Right lobe of liver (tissue), 6 donors: ENCODE results near the gene PEX13. TPM values are rescaled to one million over a fixed set of nuclear protein-coding genes. Genes with fewer than 3 reads are reported as not detected.

Experiments used
- ATAC-seq, 4 donors: fragments of 200-7000 bp; cut with Tn5 transposase; one replicate each; pipeline ENCODE4 v1.9.1; 2020; ENCODE audit warnings: mild to moderate bottlenecking in 4 of 4, moderate library complexity in 4 of 4
- DNase-seq, 3 donors: peaks; one replicate each; pipeline ENCODE4 v3.0.0-alpha.2; 2020
- H3K27ac ChIP-seq, 3 donors: fragments of 200-600 bp; one replicate each; pipeline ENCODE4 v1.8.0; 2022
- H3K27me3 ChIP-seq, 2 donors: fragments of 200-600 bp; one replicate each; pipeline ENCODE4 v1.8.0; 2022
- H3K36me3 ChIP-seq, 4 donors: fragments of 200-600 bp; sonication (generic) in 1 of 4; one replicate each; pipeline versions ENCODE4 v1.5.1 to v1.8.0; 2017 to 2022; ENCODE audit warnings: control low read depth in 1 of 4
- H3K4me1 ChIP-seq, 4 donors: fragments of 200-600 bp; sonication (generic) in 1 of 4; one replicate each; pipeline versions ENCODE4 v1.5.1 to v1.8.0; 2017 to 2022; ENCODE audit warnings: control low read depth in 1 of 4
- H3K4me3 ChIP-seq, 3 donors: fragments of 200-600 bp; one replicate each; pipeline ENCODE4 v1.8.0; 2022
- H3K9me3 ChIP-seq, 4 donors: fragments of 200-600 bp; sonication (generic) in 1 of 4; one replicate each; pipeline versions ENCODE4 v1.5.1 to v1.8.0; 2017 to 2022; ENCODE audit warnings: control low read depth in 1 of 4
- POLR2A ChIP-seq: fragments of 450-650 bp; IDR thresholded peaks from one replicate; pipeline ENCODE4 v1.6.1; 2017; ENCODE audit warnings: antibody characterized with exemption, mild to moderate bottlenecking
- WGBS: methylation state at CpG from one replicate; pipeline ENCODE4 v1.1.6; 2018; ENCODE audit warnings: low coverage, low lambda C conversion rate; ENCODE audit not compliant: insufficient coverage; ENCODE audit errors: missing lambda C conversion rate; 5-methylcytosine and 5-hydroxymethylcytosine counted together
- intact Hi-C, 2 donors: fragments of 100-400 bp; cut with DNase I; formaldehyde crosslinking; loops; one replicate each; pipeline versions ENCODE4 v1.11.2 to v1.14.1; 2022
- total RNA-seq, 6 experiments: library from RNA; depleted of rRNA in 2 of 6; stranded (reverse); fragments of >200 nt in 2 of 6; fragmentation: NEBNext Ultra II Directional in 3 of 6; extraction: Animal tissue kit (Norgen Biotek cat#: 25700) in 3 of 6; gene quantifications; one replicate each; pipeline versions ENCODE4 v1.1.0 to v1.2.4, GENCODE V29; 2016 to 2023
- TF ChIP-seq, protein P1 (sequence below), 4 donors: fragments of 200-600 bp in 3 of 4; fragments of 450-650 bp in 1 of 4; IDR thresholded peaks; one replicate each; pipeline versions ENCODE4 v1.5.1 to v1.8.0; 2016 to 2022; ENCODE audit warnings: antibody characterized with exemption in 4 of 4, mild to moderate bottlenecking in 2 of 4
- donor health status: DM: no; HTN: yes; CAD: no.
- donor health status: DM: no; HTN: no; CAD: no.
- donor health status: DM: no; HTN: no; CAD: no.
- donor health status: DM: no; HTN: yes; CAD: no.
- donor health status: DM: no; HTN: yes; CAD: no.

PEX13 gene
- total RNA-seq, 6 experiments from 2014 or later, result 23.0 to 34.3 (median 26.3) TPM

- DNase-seq (no peak), ATAC-seq (no peak)
- Histone ChIP-seq H3K27ac (no peak overlapping the region), H3K36me3 (peaks cover 0 to 22% (median 3%) of the 10 kb centered on the region in 4 donors), H3K9me3 (no peaks in the 10 kb centered on the region), H3K27me3 (no peaks in the 10 kb centered on the region), H3K4me3 (no peak overlapping the region), H3K4me1 (no peaks in the 10 kb centered on the region)
- no peak for TF ChIP-seq POLR2A
- TF ChIP-seq, protein P1, sequence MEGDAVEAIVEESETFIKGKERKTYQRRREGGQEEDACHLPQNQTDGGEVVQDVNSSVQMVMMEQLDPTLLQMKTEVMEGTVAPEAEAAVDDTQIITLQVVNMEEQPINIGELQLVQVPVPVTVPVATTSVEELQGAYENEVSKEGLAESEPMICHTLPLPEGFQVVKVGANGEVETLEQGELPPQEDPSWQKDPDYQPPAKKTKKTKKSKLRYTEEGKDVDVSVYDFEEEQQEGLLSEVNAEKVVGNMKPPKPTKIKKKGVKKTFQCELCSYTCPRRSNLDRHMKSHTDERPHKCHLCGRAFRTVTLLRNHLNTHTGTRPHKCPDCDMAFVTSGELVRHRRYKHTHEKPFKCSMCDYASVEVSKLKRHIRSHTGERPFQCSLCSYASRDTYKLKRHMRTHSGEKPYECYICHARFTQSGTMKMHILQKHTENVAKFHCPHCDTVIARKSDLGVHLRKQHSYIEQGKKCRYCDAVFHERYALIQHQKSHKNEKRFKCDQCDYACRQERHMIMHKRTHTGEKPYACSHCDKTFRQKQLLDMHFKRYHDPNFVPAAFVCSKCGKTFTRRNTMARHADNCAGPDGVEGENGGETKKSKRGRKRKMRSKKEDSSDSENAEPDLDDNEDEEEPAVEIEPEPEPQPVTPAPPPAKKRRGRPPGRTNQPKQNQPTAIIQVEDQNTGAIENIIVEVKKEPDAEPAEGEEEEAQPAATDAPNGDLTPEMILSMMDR (IDR thresholded peaks at IDR 0.05), result no peak
- intact Hi-C loops, result no loop called here
- 44% methylated on average over 2 of the region's 3 CpGs for WGBS
Observed at GRCh38 chr2:61042807-61043206, 25.3 kb downstream of the PEX13 start.

DNA sequence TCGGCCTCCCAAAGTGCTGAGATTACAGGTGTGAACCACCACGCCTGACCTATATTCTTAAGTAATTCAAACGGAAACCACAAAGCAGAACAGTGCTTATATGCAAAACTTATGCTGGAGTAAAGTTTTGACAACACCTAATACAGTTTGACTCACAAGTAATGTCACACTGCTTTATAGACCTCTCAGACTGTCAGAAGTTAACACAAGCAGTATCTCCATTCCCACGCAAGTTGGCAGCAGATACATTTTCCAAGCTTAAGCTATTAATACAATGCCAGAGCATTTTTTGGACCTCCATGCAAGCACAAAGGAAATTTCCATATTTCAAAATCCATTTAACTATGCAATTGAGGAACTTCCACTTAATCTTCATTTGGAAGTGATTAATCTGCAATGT lies 27.1 kb downstream of the PEX13 start:
- ATAC-seq (no peak), DNase-seq (no peak)
- no peak overlapping the region for H3K27ac ChIP-seq
- H3K4me1 ChIP-seq, result no peaks in the 10 kb centered on the region
- no peak overlapping the region for H3K4me3 ChIP-seq
- no peaks in the 10 kb centered on the region for H3K9me3 ChIP-seq
- WGBS, result 61% methylated on average over 2 of the region's 4 CpGs
- peaks cover 0 to 40% (median 11%) of the 10 kb centered on the region in 4 donors for H3K36me3 ChIP-seq
- intact Hi-C loops, result no loop called here
- H3K27me3 ChIP-seq, result no peaks in the 10 kb centered on the region
- TF ChIP-seq, protein P1 (IDR thresholded peaks at IDR 0.05), result no peak
- no peak for TF ChIP-seq POLR2A

- 59% methylated on average over 2 of the region's 2 CpGs for WGBS
- no peak for ATAC-seq
- no peak overlapping the region for H3K27ac ChIP-seq
Observed at GRCh38 chr2:61045226-61045625, 27.7 kb downstream of the PEX13 start.

GRCh38 chr2:61045999-61046398 lies 28.5 kb downstream of the PEX13 start:
- ATAC-seq (no peak), DNase-seq (no peak)
- Histone ChIP-seq H3K27ac (no peak overlapping the region), H3K9me3 (no peaks in the 10 kb centered on the region), H3K4me1 (no peaks in the 10 kb centered on the region), H3K36me3 (peaks cover 0 to 54% (median 17%) of the 10 kb centered on the region in 4 donors), H3K4me3 (no peak overlapping the region), H3K27me3 (no peaks in the 10 kb centered on the region)
- WGBS, result 52% methylated on average over 4 of the region's 4 CpGs
- intact Hi-C loops, result no loop called here
- TF ChIP-seq POLR2A, result no peak
- TF ChIP-seq, protein P1 (IDR thresholded peaks at IDR 0.05), result no peak

More at GRCh38 chr2:61045226-61045625, 27.7 kb downstream of the PEX13 start:
- Histone ChIP-seq H3K9me3 (no peaks in the 10 kb centered on the region), H3K4me3 (no peak overlapping the region), H3K4me1 (no peaks in the 10 kb centered on the region), H3K36me3 (peaks cover 0 to 46% (median 13%) of the 10 kb centered on the region in 4 donors), H3K27me3 (no peaks in the 10 kb centered on the region)
- DNase-seq, result no peak
- intact Hi-C loops, result no loop called here
- no peak for TF ChIP-seq POLR2A
- TF ChIP-seq, protein P1 (IDR thresholded peaks at IDR 0.05), result no peak

DNA sequence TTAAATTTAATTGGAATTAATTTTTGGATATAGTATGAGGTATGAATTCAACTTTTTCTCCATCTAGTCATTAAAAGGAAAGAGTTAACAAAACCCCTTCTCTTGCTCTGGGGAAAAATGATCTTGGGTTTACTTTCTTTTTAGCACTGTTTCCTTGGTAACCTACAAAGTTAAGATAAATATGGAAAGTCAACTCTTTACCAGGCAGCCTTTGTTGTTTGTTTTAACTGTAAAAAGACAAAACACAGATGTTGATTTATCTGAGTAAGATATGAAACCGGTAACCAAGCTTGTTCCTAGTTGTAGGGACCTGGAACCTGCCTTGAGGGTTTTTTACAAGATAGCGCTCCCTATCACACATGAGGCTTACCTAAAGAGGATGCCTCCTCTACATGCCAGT lies 38.0 kb downstream of the PEX13 start:
- H3K9me3 ChIP-seq, result no peaks in the 10 kb centered on the region
- H3K27ac ChIP-seq, result no peak overlapping the region
- no peaks in the 10 kb centered on the region for H3K4me1 ChIP-seq
- WGBS, result 82% methylated on average over 2 of the region's 2 CpGs
- H3K4me3 ChIP-seq, result no peak overlapping the region
- no peaks in the 10 kb centered on the region for H3K27me3 ChIP-seq
- intact Hi-C loops, result no loop called here
- ATAC-seq (no peak), DNase-seq (no peak)
- peaks cover 0 to 29% (median 5%) of the 10 kb centered on the region in 4 donors for H3K36me3 ChIP-seq
- TF ChIP-seq, protein P1 (IDR thresholded peaks at IDR 0.05), result no peak
- no peak for TF ChIP-seq POLR2A
